Activated T-helper 2 cell treated with anti-CD3 and anti-CD28 coated beads, Interferon-gamma antibody, Interleukin-2, Interleukin-4, amounts not matched to agents 10 μg/mL and 5 μg/mL and 100 μg/mL, durations not matched to agents 14 hours and 24 hours and 36 hours (primary cell): ENCODE measurements around the gene FAM53C. TPM values are rescaled to one million over a fixed set of nuclear protein-coding genes. Genes with fewer than 3 reads are reported as not detected.
A peak's percentile ranks its signal among the peaks of the same experiment; 100 is the strongest.
"Not testable (repeated sequence)": the region's sequence is repeated elsewhere in the genome, so short reads cannot be mapped to it uniquely, and the experiment has no call there.

Experiments used
- DNase-seq: peaks from one replicate; pipeline ENCODE4 v3.0.0; 2021; ENCODE audit warnings: low spot score
- H3K27ac Mint-ChIP-seq: one replicate; pipeline ENCODE4 v1.8.0; 2021; ENCODE audit warnings: mixed read lengths
- H3K27me3 Mint-ChIP-seq: one replicate; pipeline ENCODE4 v1.8.0; 2021; ENCODE audit warnings: low read depth, mixed read lengths
- H3K36me3 Mint-ChIP-seq: one replicate; pipeline ENCODE4 v1.8.0; 2021; ENCODE audit warnings: low read depth, mixed read lengths
- H3K4me1 Mint-ChIP-seq: one replicate; pipeline ENCODE4 v1.8.0; 2021; ENCODE audit warnings: low read depth, mixed read lengths
- H3K4me3 Mint-ChIP-seq: one replicate; pipeline ENCODE4 v1.8.0; 2021; ENCODE audit warnings: low read depth, mild to moderate bottlenecking, moderate library complexity, mixed read lengths
- H3K9me3 Mint-ChIP-seq: one replicate; pipeline ENCODE4 v1.8.0; 2021; ENCODE audit warnings: mixed read lengths
- intact Hi-C: fragments of 100-400 bp; cut with micrococcal nuclease; formaldehyde crosslinking; loops from one replicate; pipeline ENCODE4 v1.15.1; 2023
- total RNA-seq: library from RNA; stranded (reverse); gene quantifications from 2 replicates; pipeline ENCODE4 v1.2.3, GENCODE V29; 2022

The FAM53C gene
- 24.4 and 26.1 TPM in 2 replicates for total RNA-seq

DNA sequence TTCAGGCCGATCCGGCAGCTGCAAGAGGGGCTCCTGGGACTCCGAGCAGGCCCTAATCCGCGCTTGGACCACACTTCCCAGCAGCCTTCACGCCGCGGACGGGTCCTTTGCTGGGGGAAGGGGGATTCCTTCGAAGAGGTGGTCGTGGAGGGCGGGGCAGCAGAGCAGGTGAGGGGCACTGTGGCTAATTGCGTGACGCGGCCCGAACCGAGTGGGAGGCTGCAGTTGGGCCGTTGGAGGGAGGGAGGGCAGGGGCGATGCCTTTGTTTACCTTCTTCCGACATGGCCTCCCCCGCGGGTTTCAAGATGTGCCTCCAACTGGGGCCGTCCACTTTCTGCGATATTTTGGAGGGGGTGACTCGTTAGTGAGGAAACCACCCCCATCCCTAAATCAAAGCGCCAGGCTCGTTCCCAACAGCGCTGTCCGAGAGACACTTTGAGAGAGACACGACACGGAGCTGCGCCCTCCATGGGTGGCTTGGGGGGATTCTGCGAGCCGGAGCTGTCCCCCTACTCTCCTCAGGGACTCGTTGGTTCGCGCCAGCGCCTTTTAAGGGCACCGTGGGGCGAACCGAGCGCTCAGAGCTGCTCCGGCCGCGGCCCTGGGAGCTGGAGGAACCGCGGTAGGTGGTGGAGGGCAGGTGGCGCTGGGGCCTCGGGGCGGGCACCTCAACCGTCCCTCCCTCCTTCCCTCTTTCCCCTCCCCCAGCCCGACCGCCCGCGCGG is at the start of gene FAM53C:
TSS of gene FAM53C (plus strand) at position 582 of the 726 bp plus-strand sequence. CDS start 3,070 bp downstream, outside the sequence.
- Mint-ChIP-seq H3K9me3 (no peaks in the 10 kb centered on the region), H3K4me1 (peaks cover 37% of the 10 kb centered on the region), H3K27ac (peak within 1 kb of the TSS; percentile 98), H3K4me3 (peak within 1 kb of the TSS; percentile 91), H3K27me3 (no peaks in the 10 kb centered on the region), H3K36me3 (peaks cover 15% of the 10 kb centered on the region)
- intact Hi-C loops = loop anchor here (1.0 to 10.0 kb wide), 5 partner anchors 125 to 957 kb away; partner anchors contain the start of genes CDC23, EGR1, ETF1 and FAM13B
- DNase-seq = peak; percentile 91

DNA sequence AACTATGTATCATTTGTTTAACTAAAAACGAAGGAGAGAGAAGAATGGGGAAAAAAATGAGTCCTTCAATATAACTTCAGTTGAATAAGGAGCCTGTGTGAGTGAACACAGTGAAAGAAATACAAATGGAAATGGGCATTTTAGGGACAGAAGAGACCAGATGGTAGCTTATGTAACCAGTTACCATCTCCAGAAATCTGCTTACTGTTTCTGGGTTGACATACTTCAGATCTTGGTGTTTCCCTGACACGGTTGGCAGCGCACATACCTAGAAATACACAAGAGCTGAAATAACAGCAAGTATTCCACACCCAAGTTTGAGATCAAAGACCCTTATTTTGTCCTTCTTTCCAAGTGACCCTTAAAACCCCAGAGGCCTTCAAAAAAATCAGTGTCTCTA is 48.8 kb upstream of the FAM53C start:
- Mint-ChIP-seq H3K4me1 (peaks cover 3% of the 10 kb centered on the region), H3K36me3 (peaks cover 16% of the 10 kb centered on the region), H3K27me3 (no peaks in the 10 kb centered on the region), H3K4me3 (no peak overlapping the region), H3K27ac (no peak overlapping the region), H3K9me3 (no peaks in the 10 kb centered on the region)
- DNase-seq = no peak
- intact Hi-C loops = no loop called here

DNA sequence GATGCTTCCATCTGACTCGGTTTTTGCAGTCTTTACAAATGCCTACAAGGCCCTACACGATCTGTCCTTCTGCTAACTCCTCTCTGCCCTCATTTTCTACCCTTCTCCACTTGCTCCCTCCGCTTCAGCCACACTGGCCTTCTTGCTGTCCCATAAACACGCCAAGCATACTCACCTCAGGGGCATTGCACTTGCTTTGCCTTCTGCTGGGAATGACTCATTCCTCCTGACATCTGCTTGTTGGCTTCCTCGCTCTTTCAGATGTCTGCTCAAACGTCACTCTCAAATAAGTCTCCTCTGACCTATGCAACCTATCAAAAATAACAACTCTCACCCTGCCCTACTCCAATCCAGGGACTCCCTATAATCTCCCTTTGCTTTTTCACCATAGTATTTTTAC is 34.7 kb upstream of the FAM53C start:
- DNase-seq = no peak
- Mint-ChIP-seq H3K36me3 (peaks cover 20% of the 10 kb centered on the region), H3K4me3 (no peak overlapping the region), H3K4me1 (peaks cover 9% of the 10 kb centered on the region), H3K27ac (no peak overlapping the region), H3K9me3 (no peaks in the 10 kb centered on the region), H3K27me3 (no peaks in the 10 kb centered on the region)
- intact Hi-C loops = no loop called here

DNA sequence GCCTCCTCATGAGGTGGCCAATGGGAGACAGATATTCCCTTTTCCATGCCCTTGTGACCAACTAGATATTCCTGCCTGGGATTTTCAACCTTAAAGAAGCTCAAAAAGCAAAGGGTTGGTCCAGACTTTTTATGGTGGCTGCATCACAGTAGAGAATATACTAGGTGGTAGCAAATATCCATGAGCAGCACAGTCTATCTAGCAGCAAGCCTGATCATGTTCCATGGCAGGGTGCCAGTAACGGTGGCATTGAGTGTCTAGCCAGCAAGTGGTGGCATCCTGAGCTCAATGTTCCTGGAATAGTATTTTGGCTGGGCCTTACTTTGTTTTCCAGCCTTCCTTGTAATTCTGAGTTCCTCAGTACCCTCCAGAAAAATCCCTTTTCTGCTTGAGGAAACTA is 32.3 kb upstream of the FAM53C start:
- H3K4me1 Mint-ChIP-seq = peaks cover 8% of the 10 kb centered on the region
- H3K27me3 Mint-ChIP-seq = no peaks in the 10 kb centered on the region
- intact Hi-C loops = no loop called here

DNA sequence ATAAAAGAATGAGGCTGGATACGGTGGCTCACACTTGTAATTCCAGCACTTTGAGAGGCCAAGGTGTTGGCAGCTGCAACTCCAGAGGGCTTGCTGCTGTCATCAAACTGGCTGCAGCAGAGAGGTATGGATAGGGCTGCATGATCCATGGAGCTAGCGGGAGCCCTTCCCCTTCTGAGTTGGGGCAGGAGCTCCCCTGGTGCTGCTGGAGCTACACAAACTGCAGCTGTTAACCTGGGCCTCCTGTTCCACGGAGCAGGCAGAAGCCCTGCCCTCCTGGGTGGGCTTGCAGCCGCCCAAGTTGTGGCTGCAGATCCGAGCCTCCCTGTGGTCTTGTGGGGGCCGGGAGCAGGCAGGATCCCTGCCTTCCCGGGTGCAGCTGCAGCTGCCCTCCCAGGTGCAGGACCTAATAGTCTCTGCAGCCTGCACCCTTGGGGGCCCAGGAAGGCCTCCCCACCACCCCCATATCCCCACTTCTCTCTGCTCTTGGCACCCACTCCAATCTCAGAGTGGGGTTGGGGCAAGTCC is 22.3 kb upstream of the FAM53C start:
- Mint-ChIP-seq H3K4me1 (no peaks in the 10 kb centered on the region), H3K9me3 (no peaks in the 10 kb centered on the region), H3K36me3 (peaks cover 50% of the 10 kb centered on the region), H3K27ac (no peak overlapping the region), H3K4me3 (no peak overlapping the region), H3K27me3 (no peaks in the 10 kb centered on the region)
- intact Hi-C loops = no loop called here
- DNase-seq = no peak

More for the DNA sequence above, 32.3 kb upstream of the FAM53C start:
- no peak for DNase-seq
- Mint-ChIP-seq H3K9me3 (no peaks in the 10 kb centered on the region), H3K27ac (no peak overlapping the region), H3K36me3 (peaks cover 16% of the 10 kb centered on the region), H3K4me3 (no peak overlapping the region)

DNA sequence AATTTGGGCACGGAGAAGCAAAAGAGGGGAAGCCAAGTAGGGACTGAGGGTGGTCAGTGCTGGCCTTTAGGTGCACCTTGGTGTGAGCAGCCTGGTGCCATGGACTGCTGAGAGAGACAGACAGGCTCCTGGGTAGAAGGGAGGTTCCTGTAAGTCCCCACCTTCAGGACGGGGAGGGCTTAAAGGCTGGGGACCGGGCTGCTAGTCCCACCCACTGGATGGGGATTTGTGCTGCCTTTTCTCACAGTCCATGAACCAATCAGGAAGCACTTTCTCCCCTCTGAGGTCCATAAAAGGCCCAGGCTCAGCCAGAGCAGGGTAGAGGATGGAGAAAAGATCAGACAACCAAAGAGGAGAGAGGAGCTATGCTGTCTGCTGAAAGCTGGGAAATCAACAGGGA is 21.7 kb upstream of the FAM53C start:
- Mint-ChIP-seq H3K4me1 (no peaks in the 10 kb centered on the region), H3K36me3 (peaks cover 46% of the 10 kb centered on the region), H3K27ac (no peak overlapping the region), H3K27me3 (no peaks in the 10 kb centered on the region), H3K9me3 (no peaks in the 10 kb centered on the region), H3K4me3 (no peak overlapping the region)
- no peak for DNase-seq
- intact Hi-C loops = no loop called here

DNA sequence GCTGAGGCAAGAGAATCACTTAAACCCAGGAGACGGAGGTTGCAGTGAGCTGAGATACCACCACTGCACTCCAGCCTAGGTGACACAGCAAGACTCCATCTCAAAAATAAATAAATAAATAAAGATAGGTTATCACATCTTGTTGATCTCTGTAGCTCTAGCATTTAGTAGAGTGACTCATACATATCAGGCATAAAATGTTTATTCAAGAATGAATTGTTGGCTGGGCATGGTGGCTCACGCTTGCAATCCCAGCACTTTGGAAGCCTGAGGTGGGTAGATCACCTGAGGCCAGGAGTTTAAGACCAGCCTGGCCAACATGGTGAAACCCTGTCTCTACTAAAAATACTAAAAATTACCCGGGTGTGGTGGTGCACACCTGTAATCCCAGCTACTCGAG is 19.9 kb upstream of the FAM53C start:
- H3K9me3 Mint-ChIP-seq, DNase-seq, H3K4me1 Mint-ChIP-seq, H3K4me3 Mint-ChIP-seq, H3K27me3 Mint-ChIP-seq, H3K27ac Mint-ChIP-seq, intact Hi-C loops: not testable (repeated sequence)
- H3K36me3 Mint-ChIP-seq = peaks cover 30% of the 10 kb centered on the region

DNA sequence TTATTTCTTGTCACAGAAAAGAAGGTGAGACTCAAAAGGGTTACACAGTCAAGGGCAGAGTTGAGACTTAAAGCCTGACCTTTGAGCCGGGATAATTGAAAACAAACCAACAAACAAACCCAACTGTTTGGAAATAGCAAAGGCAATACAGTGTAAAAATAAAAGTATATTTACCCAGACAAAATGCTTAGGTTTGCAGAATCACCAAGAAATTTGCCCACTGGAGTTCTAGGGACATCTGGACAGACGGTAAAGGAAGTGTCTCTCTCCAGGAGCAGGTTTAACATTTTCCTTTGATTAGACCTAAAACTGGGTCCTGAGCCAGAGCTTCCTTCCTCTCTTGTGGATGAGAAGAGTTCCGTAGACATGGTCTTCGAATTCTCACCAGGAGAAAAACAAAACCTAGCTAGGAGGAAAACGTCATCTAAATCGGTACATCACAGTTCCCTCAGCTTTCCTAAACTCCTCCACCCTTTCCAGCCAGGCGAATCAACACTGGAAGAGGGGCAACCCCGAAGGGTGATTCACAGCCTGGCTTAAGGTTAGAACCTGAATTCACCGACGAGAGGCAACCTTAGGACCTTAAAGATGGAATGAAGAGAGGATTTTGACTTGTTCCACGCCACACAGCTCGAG is 7.1 kb upstream of the FAM53C start:
- peak overlapping the region; percentile 83 for H3K4me3 Mint-ChIP-seq
- intact Hi-C loops = loop anchor here (1.0 to 10.0 kb wide), 3 partner anchors 152 to 964 kb away; partner anchors contain the start of genes FAM13B, KIF20A and MATR3

DNA sequence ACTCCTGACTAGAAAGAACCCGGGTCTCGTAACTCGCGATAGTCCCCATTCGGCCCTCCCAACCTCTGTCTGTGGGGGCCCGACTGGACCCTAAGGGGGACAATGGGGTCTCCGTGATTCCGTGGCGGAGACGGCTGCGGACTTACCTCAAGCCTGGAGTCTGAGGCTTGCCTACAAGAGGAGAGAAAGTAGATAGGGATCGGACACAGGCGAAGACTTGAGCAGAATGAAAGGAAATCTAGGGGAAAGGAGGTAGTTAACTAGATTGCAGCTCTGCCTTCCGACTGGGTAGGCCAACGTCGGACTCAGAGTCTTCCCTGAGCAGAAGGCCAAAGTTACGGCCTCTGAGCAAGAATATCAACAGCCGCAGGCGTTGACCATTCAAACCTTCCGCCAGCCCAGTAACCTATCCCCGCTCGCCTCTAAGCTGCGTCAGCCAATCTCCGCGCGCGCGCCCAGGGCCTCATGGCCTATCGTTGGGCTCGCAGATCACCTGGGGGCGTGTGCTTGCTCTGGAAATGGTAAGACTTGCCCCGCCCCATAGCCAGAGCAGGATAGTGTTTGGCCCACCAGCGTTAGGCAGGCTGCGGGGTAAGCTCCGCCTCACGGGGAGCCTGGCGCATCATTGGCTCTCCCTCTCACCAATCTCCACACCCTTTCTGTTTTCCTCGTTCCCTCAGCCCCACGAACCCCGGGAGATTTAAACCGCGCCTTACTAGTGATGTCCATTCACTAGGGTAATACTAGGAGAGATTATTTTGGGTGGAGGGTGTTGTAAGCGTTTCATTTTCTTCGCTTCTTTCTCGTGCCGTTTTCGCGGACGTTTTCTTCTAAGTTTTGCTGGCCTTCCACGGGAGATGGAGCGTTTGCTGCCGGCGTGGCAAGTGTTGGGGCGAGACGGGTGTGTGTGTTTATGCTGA is 6.4 kb upstream of the FAM53C start, which contains the start of gene CDC25C:
TSS of gene CDC25C (minus strand) at position 356 of the 920 bp plus-strand sequence. CDS start 624 bp downstream, outside the sequence.
- intact Hi-C loops = loop anchor here (1.0 to 10.0 kb wide), 3 partner anchors 152 to 963 kb away; partner anchors contain the start of genes FAM13B, KIF20A and MATR3
- Mint-ChIP-seq H3K36me3 (peaks cover 4% of the 10 kb centered on the region), H3K4me3 (peak within 1 kb of the TSS; percentile 83), H3K4me1 (peaks cover 21% of the 10 kb centered on the region), H3K27me3 (no peaks in the 10 kb centered on the region), H3K27ac (peak within 1 kb of the TSS; percentile 86), H3K9me3 (no peaks in the 10 kb centered on the region)
- DNase-seq = peak; percentile 98

More for the DNA sequence above, 7.1 kb upstream of the FAM53C start:
- no peaks in the 10 kb centered on the region for H3K9me3 Mint-ChIP-seq
- peak overlapping the region; percentile 86 for H3K27ac Mint-ChIP-seq
- peaks cover 20% of the 10 kb centered on the region for H3K4me1 Mint-ChIP-seq
- peaks cover 6% of the 10 kb centered on the region for H3K36me3 Mint-ChIP-seq
- no peak for DNase-seq
- H3K27me3 Mint-ChIP-seq = no peaks in the 10 kb centered on the region

DNA sequence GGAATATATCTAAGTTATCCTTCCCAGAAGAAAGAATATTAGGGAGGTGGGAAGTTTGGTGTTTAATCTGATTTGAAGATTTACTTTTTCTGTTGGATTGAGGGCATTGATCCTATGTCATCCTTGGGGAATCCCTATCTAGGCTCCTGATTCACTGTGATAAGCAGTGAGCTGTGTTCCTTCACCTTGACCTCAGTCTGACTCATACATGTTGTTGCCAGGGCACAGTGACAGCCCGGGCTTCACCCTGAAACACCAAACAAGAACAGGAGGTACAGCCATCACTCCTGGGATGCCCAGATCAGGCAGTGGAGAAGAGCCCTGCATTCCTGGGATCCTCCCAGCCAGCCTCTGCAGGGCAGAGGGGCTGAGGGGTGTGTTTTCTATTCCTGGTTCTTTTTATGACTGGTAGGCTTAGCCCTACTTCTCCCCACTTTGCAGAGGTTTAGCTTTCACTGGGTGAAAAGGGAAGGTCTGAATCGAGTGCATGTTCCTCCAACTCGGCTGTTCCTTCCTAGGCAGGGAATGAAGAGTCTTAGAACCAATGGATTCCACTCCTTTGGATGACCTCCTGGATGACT is 3.1 kb upstream of the FAM53C start:
- peak overlapping the region; percentile 40 for H3K27ac Mint-ChIP-seq
- intact Hi-C loops = loop anchor here (5.0 to 10.0 kb wide), 3 partner anchors 132 to 960 kb away; partner anchors contain the start of genes EGR1, FAM13B and MATR3
- DNase-seq = no peak
- H3K4me1 Mint-ChIP-seq = peaks cover 35% of the 10 kb centered on the region
- H3K4me3 Mint-ChIP-seq = no peak overlapping the region
- no peaks in the 10 kb centered on the region for H3K9me3 Mint-ChIP-seq
- no peaks in the 10 kb centered on the region for H3K36me3 Mint-ChIP-seq
- no peaks in the 10 kb centered on the region for H3K27me3 Mint-ChIP-seq

DNA sequence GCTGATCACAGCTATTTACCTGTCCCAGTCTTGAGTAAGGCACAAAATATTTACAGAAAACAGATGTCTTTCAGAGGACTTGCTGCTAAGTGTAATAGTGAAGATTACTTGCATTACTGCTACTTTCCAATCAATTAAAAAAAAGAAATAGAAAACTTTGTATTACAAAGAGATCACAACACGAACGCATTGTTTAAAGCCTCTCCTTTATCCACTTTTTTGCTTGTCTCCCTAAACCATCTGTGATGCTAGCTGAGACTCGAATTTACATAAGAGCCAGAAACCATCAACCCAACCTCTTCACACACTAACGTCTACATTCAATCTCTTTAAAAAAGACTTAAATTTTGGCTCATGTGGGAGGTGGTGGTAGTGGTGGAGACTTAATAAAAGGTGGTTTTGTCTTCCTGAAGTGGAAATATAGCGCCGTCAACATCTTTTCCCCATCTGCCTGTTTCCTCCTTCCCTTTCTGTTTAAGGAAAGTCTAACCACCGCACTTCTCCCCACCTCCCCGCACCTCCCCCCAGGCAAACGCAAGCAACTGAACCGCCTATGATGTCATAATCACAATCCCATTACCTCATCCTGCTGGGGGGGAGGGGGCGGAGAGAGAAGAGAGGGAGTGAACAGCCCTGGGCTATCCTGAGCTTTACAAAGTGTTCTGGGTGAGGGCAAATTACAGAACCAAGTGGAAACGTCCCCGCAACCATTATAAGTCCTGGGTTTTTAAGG is 948 bp upstream of the FAM53C start:
- Mint-ChIP-seq H3K4me1 (peaks cover 40% of the 10 kb centered on the region), H3K27ac (peak overlapping the region; percentile 98), H3K9me3 (no peaks in the 10 kb centered on the region), H3K36me3 (peaks cover 15% of the 10 kb centered on the region), H3K4me3 (peak overlapping the region; percentile 91), H3K27me3 (no peaks in the 10 kb centered on the region)
- no peak for DNase-seq
- intact Hi-C loops = loop anchor here (1.0 to 10.0 kb wide), 4 partner anchors 130 to 958 kb away; partner anchors contain the start of genes EGR1, ETF1, FAM13B and MATR3
